DMS114 treated with DMSO at 0.1 percent for 48 hours (cell line): ENCODE measurements around the gene NAPG.
"Not testable (repeated sequence)": the region's sequence is repeated elsewhere in the genome, so short reads cannot be mapped to it uniquely, and the experiment has no call there.

ENCODE experiments used
- DNase-seq: peaks from one replicate; lab custom pipeline; 2025; ENCODE audit not compliant: unreplicated experiment; lab: John Stamatoyannopoulos, UW

Gene NAPG

GRCh38 chr18:10514082-10514481 lies 11.7 kb upstream of the NAPG start:
- no peak for DNase-seq

GRCh38 chr18:10514601-10515000 lies 11.2 kb upstream of the NAPG start:
- no peak for DNase-seq

GRCh38 chr18:10515456-10515855 lies 10.4 kb upstream of the NAPG start:
- DNase-seq, result no peak

DNA sequence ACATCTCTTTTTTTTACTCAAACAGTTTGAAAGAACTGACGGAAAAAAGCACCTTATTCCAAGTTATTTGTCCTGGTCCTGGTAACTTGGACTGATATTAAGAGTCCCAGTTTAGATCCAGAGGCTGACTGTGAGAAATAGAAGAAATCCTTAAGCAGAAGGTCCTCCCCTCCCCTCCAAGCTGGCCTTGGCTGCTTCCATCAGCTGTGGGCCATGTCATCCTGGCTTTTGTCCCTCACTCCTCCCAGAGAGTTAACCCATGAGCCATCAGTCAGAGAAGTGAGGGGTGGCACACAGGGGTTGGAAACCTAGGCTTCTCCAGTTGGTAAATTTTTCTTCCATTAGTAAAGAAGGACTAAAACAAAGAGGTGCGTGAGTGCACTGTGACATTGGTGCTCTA lies 9.7 kb upstream of the NAPG start:
- DNase-seq, result no peak

DNA sequence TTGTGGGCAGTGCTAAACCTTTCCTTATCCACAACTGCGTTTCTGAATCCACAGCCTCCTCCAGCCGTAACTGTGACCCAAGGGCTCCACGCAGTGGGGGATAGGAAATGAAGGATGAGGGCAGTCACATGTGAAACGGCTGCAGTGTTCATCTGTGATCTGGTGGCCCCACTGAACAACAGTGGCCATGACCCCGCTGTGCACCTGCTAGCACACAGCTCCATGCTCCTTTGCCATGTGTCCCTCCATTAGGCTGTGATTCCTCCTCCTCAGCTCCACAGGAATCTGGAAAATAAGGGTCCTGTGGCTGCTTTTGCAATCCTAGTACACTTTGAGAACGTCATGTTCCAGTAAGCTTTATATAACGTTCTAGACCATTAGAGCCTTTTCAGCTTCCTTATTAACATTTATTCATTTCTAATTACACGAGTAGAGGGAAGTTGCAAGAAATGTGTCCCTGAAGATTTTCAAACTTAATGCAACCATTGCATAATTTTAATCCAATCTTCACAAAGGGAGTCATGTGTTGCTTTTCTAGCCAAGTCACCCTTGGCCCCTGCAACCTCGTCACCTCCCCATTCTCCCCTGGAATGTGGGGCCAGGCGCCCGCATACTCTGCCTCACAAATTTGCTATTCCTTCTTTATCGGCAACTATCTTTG lies 7.1 kb upstream of the NAPG start:
- no peak for DNase-seq

GRCh38 chr18:10519366-10519765 lies 6.5 kb upstream of the NAPG start:
- no peak for DNase-seq

DNA sequence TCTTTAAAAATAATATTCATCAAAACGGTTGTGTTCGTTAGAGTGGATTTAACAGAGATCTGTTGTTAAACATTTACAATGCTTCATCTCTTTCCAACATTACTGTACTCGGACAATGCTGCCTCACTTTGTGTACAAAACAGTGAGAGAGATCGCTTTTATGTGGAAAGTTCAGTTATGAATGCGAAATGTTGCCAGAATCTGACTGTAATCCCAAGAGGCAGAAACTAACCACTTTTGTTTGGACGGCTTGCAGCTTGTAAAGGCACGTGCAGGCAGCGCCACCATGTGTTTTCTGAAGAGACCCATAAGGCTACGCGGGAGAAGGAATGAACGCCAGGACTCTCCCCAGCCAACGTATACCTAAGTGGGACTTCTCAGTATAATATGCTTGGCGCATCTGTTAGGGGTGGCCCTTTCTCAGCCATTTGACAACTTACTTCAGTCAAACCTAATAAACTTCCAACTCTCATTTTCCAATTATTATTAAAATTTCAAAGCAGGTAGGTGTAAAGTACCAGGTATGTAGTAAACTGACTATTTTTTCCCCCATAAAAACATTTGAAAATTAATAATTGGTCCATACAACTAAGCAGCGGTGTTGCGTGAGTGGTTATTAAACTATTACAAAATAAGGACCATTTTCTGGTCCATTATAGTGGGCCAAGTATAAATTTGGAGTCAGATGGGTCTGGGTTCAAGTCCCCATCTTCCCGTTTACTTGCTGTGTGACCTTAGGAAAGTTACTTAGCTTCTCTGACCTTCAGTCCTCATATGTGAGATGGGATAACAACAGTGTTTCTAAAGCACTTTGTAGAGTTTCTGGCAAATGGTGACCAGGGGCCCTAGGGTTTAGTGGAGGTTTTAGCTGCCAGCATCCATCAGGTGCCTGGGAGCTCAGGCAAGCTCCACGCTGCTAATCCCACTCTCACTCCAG lies 5.6 kb upstream of the NAPG start:
- peak; percentile 71 for DNase-seq

GRCh38 chr18:10521566-10521965 lies 4.3 kb upstream of the NAPG start:
- DNase-seq, result no peak

DNA sequence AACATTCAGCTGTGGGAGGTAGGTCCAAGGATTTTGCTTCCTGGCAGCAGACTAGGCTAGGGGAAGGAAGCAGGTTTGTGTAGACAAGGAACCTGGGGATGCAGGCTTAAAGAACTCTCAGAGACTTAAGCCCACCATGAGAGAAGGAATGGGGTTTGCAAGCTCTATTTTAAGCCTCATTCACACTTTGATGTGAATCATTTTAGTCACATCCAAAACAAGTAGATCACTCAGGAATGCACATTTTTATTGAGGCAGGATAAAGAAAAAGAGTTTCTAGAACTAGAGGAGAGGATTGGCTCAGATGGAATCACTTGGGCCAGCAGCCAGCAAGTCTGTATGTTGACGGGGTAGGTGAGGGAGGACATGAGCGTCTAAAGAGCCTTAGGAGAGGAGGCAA lies 3.3 kb upstream of the NAPG start:
- DNase-seq, result no peak

- DNase-seq, result no peak
Observed at GRCh38 chr18:10523544-10523943, 2.3 kb upstream of the NAPG start.

GRCh38 chr18:10524507-10525370 lies 1.1 kb upstream of the NAPG start:
- DNase-seq, result no peak

DNA sequence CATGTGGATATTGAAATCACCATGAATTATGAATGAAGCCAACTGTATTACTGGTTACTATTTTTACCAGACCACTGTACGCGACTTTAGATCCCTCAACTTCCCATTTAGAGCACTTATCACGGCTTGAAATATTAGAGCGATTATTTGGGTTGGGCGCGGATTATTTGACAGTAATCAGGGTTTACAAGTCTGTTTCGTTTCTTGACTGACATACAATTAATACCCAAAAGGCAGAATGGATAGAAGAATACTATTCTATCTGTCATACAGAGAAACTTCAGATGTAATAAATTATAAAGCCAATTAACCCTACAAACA lies 496 bp upstream of the NAPG start:
- no peak for DNase-seq

GRCh38 chr18:10526561-10526949 lies 728 bp downstream of the NAPG start:
- no peak for DNase-seq

- no peak for DNase-seq
Observed at GRCh38 chr18:10528439-10528838, 2.6 kb downstream of the NAPG start.

- DNase-seq, result no peak
Observed at GRCh38 chr18:10530002-10530401, 4.2 kb downstream of the NAPG start.

DNA sequence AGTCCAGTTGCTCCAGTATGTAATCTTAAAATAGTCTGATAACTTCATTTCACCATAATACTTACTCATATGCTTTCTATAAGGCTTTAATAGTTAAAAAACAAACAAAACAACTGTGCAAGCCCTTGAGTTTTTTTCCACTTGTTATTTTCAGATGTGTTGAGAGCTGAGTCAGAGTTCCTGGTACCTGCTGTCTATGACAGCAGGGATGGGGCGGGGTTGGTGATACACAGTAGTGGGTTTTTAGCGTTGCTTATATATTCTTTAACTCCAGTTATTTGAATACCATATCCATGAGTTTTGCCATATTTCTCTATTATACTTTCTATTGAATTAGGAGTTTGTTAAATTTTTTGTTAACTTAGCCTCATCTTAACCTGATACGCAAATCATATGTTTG lies 5.0 kb downstream of the NAPG start:
- DNase-seq, result no peak

GRCh38 chr18:10533111-10533510 lies 7.3 kb downstream of the NAPG start:
- no peak for DNase-seq

DNA sequence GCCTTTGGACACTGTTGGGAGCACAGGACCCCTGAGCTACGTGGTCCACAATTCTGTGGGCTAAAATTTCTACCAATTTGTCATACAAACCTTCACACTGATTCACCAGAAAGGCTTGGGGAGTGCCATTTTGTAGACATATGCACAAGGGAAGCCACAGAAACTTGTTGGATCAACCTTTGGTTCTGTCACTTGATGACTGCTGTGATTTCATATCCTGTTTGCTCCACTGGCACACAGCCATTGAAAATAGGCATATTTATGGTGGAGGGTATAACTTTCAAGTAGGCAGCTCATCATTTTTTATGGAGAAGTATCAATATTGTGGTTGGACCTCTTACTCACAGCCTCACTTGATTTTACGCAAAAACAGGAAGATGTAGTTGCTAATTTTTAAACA lies 10.5 kb downstream of the NAPG start:
- no peak for DNase-seq

DNA sequence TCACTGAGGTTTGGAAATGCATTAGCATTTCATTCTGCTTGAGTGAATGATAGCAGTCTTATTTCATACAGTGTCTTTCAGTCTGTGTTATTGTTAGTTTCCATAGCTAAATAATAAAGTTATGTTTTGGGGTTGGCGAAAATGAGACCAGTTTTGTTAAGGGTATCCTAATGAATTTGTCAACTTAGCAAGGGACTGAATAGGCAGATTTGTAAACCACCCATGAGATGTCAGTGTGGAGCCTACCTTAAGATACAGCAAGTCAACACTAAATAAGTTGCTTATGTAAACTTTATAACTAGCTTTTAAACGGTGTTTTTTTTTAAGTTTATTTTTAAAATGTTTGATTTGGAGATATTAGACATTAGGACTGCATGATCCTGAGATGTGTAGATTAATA lies 11.9 kb downstream of the NAPG start:
- DNase-seq, result no peak

GRCh38 chr18:10539124-10539523 lies 13.3 kb downstream of the NAPG start:
- DNase-seq, result not testable (repeated sequence)

- no peak for DNase-seq
Observed at GRCh38 chr18:10543277-10543676, 17.4 kb downstream of the NAPG start.
